Germinal center (tissue), 1 donor: Measurements from ENCODE around the gene PLBD2.
"Not testable (repeated sequence)": the region's sequence is repeated elsewhere in the genome, so short reads cannot be mapped to it uniquely, and the experiment has no call there.

Source experiments
- DNase-seq: peaks from one replicate; pipeline ENCODE4 v3.0.0; 2012; ENCODE audit warnings: mixed read lengths, low spot score

Gene PLBD2

DNA sequence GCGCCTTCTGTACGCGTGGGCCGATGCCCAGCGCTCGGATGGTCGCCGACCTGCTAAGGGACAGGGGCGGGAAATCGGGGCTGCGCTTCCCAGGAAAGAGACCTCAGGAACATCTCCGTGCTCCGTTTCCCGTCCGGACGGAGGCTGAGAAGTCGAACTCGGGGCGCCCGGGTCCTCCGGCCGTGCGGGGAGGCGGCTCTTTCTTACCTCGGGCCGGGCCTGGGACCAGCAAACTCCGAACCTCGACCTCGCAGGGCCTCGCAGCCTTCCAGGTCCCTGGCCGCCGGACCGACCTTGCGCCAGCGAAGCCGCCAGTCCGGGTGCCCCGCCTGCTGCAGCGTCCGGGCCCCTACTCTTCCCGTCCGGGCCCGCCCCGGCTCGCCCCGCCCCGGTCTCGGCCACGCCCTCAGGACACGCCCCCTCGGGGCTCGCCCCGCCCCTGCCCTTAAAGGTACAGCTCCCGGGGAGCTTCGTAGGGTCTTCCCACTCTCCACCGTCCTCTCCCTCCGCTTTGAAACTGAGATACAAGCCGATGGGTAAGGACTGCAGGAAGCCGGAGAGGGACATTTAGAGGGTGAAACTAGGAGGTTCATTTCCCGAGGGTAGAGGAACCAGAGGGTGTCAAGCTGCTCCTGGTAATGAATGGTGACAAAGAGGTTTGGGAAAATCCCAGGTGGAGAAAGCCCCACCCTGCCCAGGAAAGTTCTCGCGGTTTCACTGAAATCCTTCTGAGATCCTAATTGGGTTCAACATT, 23.4 kb upstream of the PLBD2 start, which contains the start of gene SLC8B1:
Gene SLC8B1 (minus strand): TSS at position 324 of the 754 bp plus-strand sequence. CDS start 2,231 bp downstream, outside the sequence.
- DNase-seq = peak; percentile 95

DNA sequence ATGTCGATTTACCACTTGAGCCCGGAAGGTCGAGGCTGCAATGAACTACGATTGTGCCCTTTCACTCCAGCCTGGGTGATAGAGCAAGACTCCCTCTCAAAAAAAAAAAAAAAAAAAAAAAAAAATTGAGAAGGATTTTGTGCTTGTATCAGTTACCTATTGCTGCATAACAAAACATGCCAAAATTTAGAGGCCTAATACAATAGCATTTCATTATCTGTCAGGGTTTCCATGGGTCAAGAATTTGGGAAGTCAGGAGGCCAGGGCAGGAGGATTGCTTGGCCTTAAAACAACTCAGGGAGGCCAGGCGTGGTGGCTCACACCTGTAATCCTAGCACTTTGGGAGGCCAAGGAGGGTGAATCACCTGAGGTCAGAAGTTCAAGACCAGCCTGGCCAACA, 18.8 kb upstream of the PLBD2 start:
- DNase-seq = no peak

DNA sequence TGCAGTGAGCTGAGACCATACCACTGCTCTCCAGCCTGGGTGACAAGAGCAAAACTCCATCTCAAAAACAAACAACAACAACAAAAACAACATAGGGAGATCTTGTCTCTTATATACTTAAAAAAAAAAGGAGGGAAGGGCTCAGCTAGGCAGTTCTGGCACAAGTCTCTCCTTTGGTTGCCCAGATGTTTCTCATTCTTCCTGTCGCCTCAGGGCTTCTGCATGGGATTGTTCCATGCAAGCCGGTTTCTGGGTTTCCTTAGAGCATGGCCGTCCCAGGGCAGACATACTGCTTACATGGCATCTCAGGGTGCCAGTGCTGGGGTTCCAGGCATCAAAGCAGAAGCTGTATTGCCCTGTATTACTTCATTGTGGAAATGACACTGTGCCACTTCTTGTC, 18.3 kb upstream of the PLBD2 start:
- DNase-seq = no peak

DNA sequence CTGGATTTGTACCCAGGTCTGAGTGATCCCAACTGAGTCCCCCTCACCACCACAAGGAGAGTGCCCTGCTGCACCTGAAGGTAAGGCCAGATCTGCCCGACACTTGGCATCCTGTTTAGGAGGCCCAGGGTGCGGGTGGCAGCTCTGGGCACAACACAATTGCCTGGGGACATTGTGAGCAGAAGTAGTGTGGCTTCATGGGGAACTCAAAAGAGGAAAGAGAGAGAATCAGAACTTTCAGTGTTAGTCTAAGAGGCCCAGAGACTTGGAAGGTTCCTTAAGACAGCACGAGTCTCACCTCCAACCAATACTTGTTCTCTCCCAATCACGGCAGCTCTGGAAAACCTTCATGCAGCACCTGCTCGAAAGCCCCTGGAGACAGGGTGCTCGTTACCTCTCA, 16.9 kb upstream of the PLBD2 start:
- DNase-seq = no peak

DNA sequence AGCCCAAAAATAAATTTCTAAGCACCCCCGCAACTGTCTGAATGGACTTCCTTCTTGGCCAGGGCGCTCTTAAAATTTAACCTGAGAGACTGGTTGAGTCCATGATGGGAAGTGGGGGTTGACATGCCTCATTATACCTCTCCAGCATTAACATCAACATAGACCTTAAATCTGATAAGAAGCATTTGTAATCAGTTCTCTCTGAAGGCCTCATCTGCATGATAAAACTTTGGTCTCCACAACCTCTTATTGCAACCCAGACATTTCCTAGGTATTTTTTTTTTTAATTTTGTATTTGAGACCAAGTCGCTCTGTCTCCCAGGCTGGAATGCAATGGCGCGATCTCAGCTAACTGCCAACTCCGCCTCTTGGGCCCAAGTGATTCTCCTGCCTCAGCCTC, 13.1 kb upstream of the PLBD2 start:
- no peak for DNase-seq

DNA sequence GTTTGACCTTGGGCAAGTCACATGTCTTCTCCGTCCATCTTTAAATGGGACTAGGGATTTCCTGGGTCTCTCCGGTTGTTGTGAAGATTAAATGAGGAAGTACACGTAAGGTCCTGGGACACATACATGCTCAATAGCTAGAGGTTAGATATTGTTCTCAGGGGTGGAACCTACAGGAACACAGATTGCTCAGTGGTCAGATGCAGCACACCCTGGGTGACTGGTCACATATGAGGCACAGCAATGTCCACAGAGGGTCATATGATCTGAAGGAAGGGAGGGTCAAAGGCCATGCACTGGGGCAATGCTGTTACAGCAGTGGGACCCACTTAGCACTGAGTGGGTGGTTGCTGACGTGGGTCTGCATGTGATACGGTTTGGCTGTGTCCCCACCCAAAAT, 12.0 kb upstream of the PLBD2 start:
- DNase-seq = no peak

DNA sequence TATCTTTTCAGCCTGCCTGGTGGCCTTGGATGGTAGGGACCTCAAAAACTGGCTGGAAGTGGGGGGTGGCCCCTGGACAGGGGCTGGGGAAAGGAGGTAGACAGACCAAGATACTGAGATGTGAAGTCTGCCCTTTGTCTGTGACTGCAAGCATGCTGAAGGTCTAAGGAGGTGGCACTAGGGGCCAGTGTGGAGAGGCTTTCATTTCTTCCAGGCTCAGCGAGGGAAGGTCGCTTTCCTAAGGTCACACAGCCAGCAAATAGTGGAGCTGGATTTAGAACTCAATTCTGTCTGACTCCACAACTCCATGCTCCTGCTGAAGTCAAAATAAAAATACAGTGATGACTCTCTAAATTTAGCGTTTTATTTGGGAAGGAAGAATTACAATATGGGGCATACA, 11.3 kb upstream of the PLBD2 start:
- DNase-seq = no peak

DNA sequence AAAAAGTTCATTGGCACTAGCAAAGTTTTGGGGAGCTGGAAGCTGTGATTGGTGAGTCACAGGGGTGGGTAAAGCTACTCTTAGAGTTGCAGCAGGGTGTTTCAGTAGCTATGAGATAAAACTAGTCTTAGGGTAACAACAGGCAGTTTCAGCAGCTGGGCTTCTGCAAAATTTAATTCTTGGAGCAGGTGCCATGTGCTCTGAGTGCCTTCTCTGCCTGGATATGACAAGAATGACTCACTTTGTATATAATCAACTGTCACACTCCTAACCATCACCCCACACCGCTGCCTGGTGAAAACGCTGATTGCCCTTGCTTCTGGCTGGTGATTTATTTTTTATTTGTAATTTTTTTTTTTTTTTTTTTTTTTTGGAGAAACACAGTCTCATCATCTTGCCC, 10.5 kb upstream of the PLBD2 start:
- no peak for DNase-seq

DNA sequence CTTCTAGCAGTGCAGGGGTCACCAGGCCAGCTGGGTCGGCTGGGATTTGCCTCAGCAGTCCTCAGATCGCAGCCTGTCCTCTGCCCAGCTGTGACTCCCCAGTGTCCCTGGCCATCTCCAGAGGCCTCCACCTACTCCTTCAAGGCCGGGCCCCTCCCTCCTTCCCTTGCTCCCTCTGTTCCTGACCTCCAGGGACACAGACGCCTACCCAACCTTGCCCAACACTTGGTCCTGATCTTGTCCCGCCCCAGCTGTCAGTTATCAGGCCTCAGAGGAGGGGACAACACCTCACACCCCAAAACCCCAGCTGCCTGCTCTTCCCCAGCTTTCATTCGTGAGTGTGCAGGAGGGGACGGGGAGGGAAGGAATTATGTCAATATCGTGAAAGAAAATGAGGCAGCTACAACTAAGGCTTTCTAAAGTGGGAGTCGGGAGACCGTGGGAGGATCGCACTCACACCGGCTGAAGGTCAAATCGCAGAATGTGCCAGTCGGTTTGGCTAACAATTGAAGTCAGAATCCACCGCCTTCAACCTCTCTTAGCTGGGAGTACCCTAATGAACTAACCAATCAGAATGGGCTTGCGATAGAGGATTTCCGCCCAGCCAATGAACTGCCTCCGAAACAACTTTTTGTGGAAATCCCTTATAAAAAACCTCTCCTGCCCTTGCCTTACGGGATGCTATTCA, 9.4 kb upstream of the PLBD2 start:
- DNase-seq = no peak

DNA sequence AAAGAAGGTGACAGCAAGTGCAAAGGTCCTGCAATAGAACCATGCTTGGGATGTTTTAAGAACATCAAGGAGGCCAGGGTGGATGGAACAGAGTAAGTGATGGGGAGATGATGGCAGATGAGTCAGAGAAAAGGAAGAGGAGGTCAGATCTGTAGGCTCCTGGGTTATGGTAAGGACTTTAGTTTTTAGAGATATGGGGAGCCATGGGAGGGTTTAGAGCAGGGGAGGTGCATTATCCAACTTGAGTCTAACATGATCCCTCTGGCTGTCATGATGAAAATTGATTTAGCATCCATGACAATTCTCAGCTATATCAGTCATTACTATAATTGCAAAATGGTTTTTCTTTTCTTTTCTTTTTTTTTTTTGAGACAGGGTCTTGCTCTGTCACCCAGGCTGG, 7.3 kb upstream of the PLBD2 start:
- DNase-seq = no peak

DNA sequence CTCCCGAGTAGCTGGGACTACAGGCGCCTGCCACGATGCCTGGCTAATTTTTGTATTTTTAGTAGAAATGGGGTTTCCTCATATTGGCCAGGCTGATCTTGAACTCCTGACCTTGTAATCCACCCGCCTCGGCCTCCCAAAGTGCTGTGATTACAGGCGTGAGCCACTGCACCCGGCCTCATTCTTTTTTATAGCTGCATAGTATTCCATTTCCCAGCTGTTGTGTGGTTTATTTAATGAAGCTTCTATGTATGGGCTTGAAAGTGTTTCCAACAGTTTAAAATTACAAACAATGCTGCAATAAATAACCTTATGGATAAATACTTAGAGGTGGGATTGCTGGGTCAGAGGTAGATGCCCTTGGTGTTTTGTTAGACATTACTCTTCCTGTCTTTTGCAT, 4.2 kb upstream of the PLBD2 start:
- not testable (repeated sequence) for DNase-seq

DNA sequence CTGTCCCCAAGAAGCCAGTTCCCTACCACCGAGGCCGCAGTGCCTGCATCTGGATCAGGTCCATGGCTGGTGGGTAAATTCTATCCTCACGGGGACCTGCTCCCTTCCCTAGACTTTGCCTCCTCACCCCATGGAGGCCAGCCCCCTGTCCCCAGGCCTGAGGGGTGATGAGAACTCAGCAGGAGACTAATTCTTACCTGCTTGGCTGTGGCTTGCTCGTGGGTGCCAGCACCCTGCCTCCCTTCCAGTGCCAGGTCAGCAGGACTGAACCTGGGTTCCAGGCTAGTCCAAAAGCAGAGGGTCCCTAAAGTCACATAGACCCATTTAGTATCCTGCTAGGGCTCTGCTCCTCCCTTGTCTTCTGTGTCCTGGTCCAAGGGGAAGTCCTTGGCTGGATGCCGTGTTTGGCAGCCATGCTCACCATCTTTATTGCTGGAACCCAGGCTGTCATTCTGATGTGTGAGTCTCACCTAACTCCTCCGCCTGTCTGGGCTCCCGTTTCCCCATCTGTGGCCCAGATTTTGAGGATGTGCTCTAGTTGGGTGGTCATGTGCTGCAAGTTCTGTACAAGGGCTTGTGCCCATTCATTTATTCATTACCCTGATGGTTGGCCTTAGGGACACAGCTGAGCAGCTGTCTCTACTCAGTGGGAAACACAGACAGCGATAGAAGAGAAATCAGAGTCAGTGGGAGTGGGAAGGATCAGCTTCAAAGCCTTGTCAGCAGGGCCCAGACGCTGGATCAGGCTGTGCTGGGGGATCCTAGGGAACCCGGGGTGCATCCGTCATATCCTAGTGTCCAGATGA, 949 bp downstream of the PLBD2 start:
- DNase-seq = no peak

DNA sequence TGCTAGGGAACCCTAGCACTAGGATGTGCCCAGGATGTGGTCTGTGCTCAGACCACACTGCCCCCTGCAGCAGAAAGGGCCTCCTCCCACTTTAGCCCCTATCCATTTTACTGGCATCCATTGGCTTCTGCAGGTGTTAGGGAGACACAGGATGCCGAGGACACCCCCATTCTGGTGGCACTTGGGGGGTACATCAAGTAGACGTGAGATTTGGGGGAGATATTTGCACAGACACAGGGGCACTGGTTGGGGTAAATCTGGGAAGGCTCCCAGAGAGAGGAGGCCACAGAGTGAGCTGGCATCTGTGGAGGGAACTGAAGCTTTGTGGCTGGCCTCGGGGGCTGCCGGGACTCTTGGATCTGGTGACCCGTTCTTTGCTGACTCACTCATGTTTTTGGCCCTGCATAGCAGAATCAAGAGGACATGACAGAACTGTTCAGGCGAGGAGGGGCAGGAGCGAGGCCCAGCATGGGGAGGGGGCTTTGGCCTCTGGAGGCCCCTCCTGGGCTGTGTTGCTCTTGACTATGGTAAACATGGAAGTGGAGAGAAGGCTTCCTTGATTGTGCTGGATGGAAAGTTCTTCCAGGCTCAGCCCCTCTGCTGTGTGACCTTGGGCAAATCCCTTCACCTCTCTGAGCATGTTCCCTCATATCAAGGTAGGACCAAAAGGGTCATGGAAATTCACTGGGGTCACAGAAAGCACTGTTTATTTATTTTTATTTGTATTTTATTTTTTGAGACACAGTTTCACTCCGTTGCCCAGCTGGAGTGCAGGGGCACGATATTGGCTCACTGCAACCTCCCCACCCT, 1.8 kb downstream of the PLBD2 start:
- no peak for DNase-seq

DNA sequence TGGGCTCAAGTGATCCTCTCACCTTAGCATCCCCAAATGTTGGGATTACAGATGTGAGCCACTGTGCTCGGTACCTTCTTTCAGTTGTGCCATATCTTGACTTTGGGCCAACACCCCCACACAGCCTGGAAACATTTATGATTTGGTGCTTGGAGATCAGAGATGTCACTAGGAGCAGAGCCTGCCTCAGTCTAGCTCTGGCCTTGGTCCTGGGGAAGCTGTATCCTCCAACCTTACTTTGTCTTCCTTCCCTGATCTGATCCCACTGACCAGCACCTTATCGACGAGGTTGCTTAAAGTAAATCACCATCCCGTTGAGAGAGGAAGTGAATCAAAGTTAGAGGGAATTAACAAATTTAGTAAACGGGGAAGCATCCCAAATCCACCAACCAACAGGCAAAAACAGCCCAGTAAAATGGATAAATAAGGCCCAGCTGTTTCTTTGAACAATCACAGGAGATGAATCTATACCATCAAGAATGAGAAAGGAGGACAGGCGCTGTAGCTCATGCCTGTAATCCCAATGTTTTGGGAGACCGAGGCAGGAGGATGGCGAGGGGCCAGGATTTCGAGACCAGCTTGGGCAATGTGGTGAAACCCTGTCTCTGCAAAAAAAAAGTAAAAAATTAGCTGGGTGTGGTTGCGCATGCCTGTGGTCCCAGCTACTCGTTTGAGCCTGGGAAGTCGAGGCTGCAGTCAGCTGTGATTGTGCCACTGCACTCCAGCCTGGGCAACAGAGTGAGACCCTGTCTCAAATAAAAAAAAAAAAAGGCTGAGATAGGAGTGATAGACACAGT, 3.4 kb downstream of the PLBD2 start:
- no peak for DNase-seq

DNA sequence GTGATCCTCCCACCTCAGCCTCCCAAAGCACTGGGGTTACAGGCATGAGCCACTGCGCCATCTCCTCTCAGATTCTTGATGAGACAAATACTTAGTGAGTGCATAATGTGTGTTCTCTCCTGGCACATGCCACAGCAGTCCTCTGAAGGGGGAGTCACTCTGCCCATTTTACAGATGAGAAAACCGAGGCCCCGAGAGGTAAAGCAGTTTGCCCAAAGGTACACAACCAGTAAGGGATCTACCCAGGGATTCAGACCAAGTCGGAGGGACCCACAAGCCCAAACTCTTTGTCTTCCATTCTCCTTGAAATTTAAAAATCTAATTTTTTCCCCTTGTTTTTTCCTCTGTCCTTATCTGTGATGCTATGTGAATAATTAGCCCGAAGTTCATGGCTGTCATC, 6.3 kb downstream of the PLBD2 start:
- DNase-seq = no peak

DNA sequence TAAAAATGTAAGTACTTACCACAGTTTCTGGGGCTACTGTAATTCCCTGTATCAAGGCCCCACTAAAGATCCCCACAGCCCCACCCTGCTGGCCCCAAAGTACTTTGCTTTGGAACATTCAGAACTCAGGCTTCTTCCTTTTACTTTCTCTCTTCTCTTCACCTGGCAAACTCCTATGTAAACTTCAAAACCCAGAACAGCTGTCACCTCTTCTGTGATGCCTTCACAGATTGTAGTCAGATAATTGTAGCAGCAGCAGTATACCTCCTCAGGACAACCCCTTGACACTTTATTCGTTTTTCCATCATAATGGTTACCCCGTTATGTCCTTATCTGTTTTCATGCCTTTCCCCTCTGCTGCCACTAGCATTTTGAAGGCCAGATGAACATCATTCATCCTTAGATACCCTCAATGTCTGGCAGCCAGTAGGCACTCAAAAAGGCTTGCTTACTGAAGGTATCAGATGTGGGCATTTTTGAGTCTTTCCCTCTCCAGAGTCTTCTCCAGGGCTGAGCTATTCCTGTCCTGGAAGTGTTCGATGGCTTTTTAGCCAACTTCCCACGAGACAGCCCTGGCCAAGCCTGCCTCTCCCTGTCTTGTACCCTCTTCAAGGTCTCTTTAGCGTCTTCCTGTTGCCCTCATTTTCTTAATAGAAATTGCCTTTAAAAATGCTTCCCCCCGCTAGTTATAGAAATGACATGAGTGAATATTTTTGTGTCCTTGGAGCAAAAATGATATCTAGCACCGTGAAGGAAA, 7.4 kb downstream of the PLBD2 start:
- DNase-seq = no peak

DNA sequence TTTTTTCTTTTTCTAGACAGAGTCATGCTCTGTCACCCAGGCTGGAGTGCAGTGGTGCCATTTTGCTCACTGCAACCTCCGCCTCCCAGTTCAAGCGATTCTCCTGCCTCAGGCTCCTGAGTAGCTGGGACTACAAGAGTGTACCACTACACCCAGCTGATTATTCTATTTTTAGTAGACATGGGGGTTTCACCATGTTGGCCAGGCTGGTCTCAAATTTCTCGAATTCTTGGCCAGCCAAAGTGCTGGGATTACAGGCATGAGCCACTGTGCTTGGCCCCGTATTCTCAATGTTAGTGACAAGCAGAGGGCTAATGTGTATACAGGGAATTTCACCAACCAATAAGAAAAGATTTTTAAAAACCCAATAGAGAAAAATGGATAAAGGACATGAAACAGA, 8.4 kb downstream of the PLBD2 start:
- no peak for DNase-seq

DNA sequence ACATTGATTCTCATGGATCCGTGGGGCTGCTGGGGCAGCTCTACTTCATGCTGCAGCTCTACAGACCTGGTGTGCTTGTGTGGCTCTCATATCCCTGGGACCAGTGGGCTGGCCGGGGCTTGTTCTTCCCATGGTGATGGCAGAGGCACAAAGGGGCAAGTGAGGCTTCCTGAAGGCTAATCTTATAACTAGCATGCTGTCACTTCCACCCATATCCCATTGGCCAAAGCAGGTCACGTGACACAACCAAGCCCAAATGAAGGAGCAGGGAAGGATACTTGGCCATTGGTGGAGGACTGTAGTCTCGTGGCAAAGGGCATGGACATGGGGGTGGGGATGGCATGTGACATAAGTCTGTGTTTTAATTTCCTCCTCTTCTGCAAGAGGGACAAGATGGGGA, 9.9 kb downstream of the PLBD2 start:
- no peak for DNase-seq

DNA sequence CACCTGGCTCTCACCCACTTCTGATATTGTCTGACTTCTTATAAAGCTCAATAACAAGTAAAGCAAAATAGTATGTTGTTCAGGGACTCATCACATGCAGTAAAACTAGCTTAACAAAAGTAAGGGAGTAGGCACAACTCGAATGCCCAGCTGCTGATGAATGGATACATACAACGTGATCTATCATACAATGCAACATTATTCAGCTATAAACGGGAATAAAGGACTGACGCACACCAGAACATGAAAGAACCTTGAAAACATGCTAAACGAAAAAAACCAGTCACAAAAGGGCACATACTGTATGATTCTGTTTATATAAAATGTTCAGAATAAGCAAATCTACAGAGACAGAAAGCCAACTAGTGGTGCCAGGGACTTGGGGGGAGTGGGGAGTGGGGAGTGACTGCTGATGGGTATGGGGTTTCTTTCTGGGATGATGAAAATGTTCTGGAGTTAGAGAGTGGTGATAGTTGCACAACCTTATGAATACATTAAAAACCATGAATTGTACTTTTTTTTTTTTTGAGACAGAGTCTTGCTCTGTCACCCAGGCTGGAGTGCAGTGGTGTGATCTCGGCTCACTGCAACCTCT, 11.1 kb downstream of the PLBD2 start:
- no peak for DNase-seq
